Spleen (tissue), 7 donors: ENCODE results near the gene NCBP2.

ENCODE experiments used
- POLR2A ChIP-seq, 3 donors: fragments of 450-650 bp; IDR thresholded peaks; one replicate each; pipeline ENCODE4 v1.5.1; 2017; ENCODE audit warnings: antibody characterized with exemption in 3 of 3, mild to moderate bottlenecking in 1 of 3
- POLR2AphosphoS5 ChIP-seq, 3 donors: sonication (generic); formaldehyde crosslinking; IDR thresholded peaks; one replicate each; pipeline ENCODE4 v1.5.1; 2017; ENCODE audit warnings: antibody characterized with exemption in 3 of 3
- TF ChIP-seq, protein P1 (sequence below), 11 experiments: fragments of 200-600 bp in 7 of 11; fragments of 450-650 bp in 4 of 11; sonication (generic) in 4 of 11; IDR thresholded peaks in 8 of 11; conservative IDR thresholded peaks in 3 of 11; 1 replicate in 7 of 11; 2 replicates in 4 of 11; pipeline versions ENCODE4 v1.4.0 to v1.8.0; 2016 to 2021; ENCODE audit warnings: antibody characterized with exemption in 11 of 11, inconsistent platforms in 4 of 11, mild to moderate bottlenecking in 1 of 11
- donor health status: DM: no; HTN: no; CAD: no; lungs with moderate emphysema.
- donor health status: DM: no; HTN: no; CAD: no.
- donor health status: DM: no; HTN: no; CAD: no.

- no peak for TF ChIP-seq POLR2AphosphoS5 (IDR thresholded peaks at IDR 0.05)
- TF ChIP-seq, protein P1, sequence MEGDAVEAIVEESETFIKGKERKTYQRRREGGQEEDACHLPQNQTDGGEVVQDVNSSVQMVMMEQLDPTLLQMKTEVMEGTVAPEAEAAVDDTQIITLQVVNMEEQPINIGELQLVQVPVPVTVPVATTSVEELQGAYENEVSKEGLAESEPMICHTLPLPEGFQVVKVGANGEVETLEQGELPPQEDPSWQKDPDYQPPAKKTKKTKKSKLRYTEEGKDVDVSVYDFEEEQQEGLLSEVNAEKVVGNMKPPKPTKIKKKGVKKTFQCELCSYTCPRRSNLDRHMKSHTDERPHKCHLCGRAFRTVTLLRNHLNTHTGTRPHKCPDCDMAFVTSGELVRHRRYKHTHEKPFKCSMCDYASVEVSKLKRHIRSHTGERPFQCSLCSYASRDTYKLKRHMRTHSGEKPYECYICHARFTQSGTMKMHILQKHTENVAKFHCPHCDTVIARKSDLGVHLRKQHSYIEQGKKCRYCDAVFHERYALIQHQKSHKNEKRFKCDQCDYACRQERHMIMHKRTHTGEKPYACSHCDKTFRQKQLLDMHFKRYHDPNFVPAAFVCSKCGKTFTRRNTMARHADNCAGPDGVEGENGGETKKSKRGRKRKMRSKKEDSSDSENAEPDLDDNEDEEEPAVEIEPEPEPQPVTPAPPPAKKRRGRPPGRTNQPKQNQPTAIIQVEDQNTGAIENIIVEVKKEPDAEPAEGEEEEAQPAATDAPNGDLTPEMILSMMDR (IDR thresholded peaks at IDR 0.05 in 8 of 11, conservative IDR thresholded peaks at IDR 0.05 in 3 of 11): no peak
- TF ChIP-seq POLR2A (IDR thresholded peaks at IDR 0.05): no peak
Measured at GRCh38 chr3:196936288-196936687, 6.0 kb downstream of the NCBP2 start.
